GM13977 (cell line): Measurements from ENCODE around the gene MAGI2.

Experiments
- DNase-seq: peaks from one replicate; pipeline ENCODE4 v3.0.0; 2012; ENCODE audit warnings: low spot score
- CTCF ChIP-seq: IDR thresholded peaks from 2 replicates; pipeline ENCODE4 v1.5.1; 2012; ENCODE audit warnings: mild to moderate bottlenecking, control low read depth; ENCODE audit not compliant: insufficient read depth; ENCODE audit errors: extremely low read depth, missing control alignments
- in situ Hi-C: fragments of 300-500 bp; cut with MboI; formaldehyde crosslinking; loops from one replicate; pipeline ENCODE4 v1.12.0; 2022; ENCODE audit warnings: low sequenced_read_pairs, low pct_unique_long_range_greater_than_20kb, mixed read lengths, inconsistent platforms; ENCODE audit not compliant: unreplicated experiment

The MAGI2 gene

DNA sequence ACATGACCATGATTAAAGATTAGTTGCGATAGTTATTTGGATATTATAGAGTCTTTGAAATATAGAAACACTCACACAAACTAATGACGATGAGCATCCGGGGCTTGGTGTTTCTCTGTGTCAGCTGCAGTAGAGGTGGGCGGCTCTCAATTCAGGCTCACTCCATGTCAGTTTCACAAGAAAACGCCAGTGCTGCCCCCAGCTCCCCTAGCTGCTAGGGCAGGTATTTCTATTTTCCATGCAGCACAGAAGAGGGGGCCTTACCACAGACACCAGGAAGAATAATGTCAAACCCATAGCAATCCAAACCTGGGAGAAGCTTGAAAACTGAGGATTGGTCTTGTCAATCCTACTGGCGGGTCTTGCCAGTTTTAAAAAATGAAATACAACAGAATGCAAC is 1457.8 kb downstream of the MAGI2 start:
- no peak for DNase-seq
- no peak for TF ChIP-seq CTCF
- in situ Hi-C loops, result no loop called here

GRCh38 chr7:77993838-77994237 is 1459.6 kb downstream of the MAGI2 start:
- DNase-seq, result no peak
- in situ Hi-C loops, result no loop called here
- TF ChIP-seq CTCF, result no peak

DNA sequence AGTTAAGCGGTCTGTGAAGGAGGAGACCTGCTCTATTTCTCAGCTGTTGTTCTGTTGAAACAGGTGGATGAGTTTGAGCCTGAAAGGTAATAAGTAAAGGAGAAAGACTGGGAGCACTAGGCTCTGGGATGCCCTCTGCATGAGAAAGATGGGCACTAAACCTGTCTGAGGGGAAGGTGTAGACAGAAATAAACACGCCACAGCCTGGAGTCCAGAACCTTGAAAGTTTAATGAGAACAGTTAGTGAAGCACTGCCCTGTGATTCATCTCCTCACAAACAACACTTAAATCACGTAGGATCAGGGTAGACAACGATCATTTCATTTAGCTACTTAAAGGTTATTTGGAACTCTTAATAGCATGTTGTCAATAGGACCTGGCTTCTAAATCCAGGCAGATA is 1461.8 kb downstream of the MAGI2 start:
- TF ChIP-seq CTCF, result no peak
- DNase-seq, result no peak
- in situ Hi-C loops, result no loop called here

GRCh38 chr7:77989981-77990566 is 1463.4 kb downstream of the MAGI2 start:
- in situ Hi-C loops, result no loop called here
- DNase-seq, result no peak
- TF ChIP-seq CTCF, result peak; percentile 42

DNA sequence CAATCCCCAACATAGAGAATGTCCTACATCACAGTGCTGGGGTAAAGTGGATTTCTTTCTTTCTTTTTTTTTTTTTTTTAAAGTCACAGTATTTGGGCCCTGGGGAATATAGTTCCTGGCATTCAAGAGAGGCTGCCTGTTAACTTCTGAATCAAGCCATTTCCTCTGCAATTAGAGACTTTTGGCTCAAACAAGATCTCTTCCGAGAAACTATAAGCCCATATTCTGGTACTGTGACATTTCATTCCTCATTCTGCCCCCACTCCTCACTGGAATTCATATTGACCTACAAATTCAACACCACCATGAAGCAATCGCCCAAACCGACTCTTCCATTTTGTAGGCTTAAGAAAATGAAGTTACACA is 1467.5 kb downstream of the MAGI2 start:
- no peak for TF ChIP-seq CTCF
- in situ Hi-C loops, result no loop called here
- no peak for DNase-seq

DNA sequence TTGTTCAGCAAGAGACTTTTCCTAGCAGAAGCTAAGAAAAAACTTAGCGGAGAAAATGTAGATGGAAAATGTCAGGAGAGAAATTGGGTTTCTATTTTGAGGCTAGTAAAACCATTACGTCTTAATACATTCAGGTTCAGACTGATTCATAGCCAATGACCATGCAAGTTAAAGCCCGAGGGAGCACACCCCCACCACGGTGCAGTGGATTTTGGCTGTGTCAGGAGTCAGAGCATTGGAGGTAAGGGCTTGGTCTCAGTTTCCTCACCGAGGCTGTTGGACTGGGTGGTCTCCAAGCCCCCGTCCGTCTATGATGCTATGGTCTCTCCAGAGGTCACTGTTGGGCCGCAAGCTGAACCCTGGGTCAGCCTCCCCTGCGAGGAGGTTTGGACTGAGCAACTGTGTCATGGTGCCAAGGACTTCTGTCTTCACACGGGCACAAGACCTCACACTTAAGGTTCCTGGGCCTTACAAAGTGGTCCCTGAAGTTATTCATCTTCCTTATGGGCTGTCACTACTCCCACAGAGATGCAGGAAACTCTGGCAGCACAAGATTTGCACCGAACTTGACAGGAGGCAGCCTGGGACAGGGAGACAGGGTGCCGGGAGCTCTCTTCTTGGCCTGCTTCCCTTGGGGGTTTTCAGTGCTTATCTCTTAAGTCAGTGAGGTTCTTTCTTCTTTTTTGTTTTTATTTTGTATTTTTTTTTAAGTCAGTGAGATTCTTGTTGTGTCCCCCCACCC is 1468.1 kb downstream of the MAGI2 start:
- DNase-seq, result no peak
- no peak for TF ChIP-seq CTCF
- in situ Hi-C loops, result no loop called here
